SIG-M5 treated with dmso at 0.1 percent for 504 hours (cell line): ENCODE measurements around the gene GNS.
A peak's percentile ranks its signal among the peaks of the same experiment; 100 is the strongest.
"Not testable (repeated sequence)": the region's sequence is repeated elsewhere in the genome, so short reads cannot be mapped to it uniquely, and the experiment has no call there.

Source experiments
- DNase-seq: peaks from one replicate; lab custom pipeline; 2025; ENCODE audit not compliant: unreplicated experiment; lab: John Stamatoyannopoulos, UW

The GNS gene

GRCh38 chr12:64780132-64780530 lies 20.9 kb upstream of the GNS start:
- DNase-seq: no peak

GRCh38 chr12:64779354-64779974 lies 20.3 kb upstream of the GNS start:
- no peak for DNase-seq

DNA sequence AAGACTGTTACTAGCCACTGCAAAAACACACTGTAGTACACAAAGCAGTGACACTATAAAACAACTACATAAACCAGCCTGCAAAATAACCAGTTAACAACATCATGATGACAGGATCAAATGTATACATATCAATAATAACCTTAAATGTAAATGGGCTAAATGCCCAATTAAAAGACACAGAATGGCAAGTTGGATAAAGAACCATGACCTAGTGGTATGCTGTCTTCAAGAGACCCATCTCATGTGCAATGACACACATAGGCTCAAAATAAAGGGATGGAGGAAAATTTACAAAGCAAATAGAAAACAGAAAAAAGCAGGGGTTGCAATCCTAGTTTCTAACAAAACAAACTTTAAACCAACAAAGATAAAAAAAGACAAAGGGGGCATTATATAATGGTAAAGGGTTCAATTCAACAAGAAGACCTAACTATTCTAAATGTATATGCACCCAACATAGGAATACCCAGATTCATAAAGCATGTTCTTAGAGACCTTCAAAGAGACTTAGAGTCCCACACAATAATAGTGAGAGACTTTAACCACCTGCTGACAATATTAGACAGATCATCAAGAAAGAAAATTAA lies 16.0 kb upstream of the GNS start:
- DNase-seq: not testable (repeated sequence)

GRCh38 chr12:64773386-64773785 lies 14.2 kb upstream of the GNS start:
- DNase-seq: no peak

DNA sequence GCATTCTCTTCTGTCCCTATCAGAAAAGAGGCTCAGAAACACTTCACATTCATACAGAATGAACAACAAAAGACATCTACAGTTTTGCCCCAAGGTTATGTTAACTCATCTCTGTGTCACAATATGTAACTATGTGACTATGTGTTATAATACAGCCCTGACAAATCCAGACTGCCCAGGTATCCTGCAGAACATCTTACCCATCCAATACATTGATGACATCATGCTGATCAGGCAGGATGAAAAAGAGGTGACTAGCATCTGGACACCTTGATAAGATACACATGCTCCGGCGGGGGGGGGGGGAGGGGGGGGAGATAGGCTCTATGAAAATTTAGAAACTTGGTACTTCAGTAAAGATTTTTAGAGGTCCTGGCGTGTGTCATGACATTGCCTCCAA lies 8.3 kb upstream of the GNS start:
- DNase-seq: no peak

DNA sequence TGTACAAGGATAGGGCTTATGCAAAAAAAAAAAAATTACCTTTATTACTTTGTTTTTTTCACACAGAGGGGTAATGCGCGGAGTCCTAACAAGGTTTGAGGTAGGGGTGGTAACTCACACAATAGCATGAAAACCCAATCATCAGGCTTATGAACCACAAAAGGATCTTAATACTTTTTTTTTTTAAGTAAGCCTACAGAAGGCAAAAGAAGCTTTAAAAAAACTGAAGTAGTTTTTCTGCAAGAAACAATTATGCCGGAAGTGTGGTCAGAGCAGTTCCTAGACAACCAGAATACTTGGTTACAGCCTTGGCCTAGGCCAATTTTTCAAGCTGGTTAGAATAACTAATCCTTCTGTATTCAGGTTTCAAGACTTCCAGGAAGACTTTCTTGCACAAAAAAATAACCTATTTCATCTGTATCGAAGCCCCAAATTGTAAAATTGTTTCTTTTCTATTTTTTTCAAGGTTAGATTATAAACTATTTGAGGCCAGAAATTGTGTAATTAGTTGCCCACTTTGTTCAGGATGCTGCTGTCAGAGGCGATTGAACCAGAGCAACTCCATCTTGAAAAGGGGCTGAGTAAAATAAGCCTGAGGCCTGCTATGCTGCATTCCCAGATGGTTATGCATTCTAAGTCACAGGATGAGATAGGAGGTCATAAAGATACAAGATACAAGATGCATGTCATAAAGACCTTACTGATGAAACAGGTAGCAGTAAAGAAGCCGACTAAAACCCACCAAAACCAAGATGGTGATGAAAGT lies 1.8 kb upstream of the GNS start:
- DNase-seq: no peak

DNA sequence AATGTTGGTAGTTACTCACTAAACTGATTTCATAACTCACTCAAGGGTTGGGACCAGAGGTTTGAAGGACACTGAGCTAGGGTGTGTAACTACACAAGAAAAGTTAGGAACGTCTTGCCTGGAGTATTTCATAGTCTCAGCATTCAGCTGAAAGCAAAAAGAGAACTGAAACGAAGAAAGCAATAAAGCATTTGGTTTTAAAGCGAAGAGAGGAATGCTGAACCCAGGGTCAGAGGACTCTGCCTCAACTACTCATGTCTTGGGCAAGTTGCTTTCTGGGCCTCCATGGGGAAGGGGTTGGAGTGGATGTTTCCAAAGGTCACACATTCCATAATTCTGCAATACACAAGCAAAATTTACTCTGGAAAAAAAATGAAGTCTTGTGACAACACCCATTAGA lies 1.4 kb downstream of the GNS start:
- DNase-seq: peak; percentile 79

GRCh38 chr12:64756376-64756775 lies 2.8 kb downstream of the GNS start:
- no peak for DNase-seq

DNA sequence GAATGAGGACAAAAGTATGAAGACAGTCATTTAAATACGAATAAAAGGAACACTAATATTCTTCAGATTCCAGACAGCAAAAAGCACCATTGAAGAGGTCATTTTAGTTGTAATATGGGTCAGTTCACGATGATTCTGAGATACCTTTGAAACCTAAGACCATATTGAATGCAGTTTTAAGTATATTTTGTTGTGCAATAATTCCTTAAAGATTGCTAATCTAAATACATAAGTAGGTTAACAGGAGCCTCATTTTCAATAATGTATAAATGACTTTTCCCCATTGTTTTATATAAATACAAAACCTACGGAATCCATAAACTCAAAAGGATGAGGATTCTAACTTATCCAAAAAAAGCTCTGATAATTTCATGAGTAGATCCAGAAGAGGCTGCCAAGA lies 5.8 kb downstream of the GNS start:
- no peak for DNase-seq

- DNase-seq: no peak
Measured at GRCh38 chr12:64752833-64753238, 6.4 kb downstream of the GNS start.

GRCh38 chr12:64752032-64752431 lies 7.2 kb downstream of the GNS start:
- no peak for DNase-seq

GRCh38 chr12:64749461-64750200 lies 9.6 kb downstream of the GNS start:
- DNase-seq: peak; percentile 86

DNA sequence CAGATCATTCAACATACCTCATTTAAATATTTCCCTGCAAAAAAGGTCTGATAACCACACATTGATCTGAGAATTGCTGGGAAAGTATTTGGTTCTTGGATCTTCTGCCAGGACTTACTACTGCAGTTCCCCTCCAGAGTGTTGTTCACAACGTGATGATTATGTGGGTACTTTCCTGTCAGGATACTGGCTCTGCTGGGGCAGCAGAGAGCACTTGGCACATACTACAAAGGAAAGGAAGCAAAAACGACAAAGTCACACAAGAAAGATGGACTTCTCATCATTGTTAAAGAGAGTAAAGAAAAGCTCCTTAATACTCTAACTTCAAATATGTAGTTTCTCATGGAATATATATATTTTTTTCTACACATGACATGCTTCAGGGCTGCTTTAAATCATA lies 11.5 kb downstream of the GNS start:
- no peak for DNase-seq

GRCh38 chr12:64746663-64747062 lies 12.5 kb downstream of the GNS start:
- no peak for DNase-seq

DNA sequence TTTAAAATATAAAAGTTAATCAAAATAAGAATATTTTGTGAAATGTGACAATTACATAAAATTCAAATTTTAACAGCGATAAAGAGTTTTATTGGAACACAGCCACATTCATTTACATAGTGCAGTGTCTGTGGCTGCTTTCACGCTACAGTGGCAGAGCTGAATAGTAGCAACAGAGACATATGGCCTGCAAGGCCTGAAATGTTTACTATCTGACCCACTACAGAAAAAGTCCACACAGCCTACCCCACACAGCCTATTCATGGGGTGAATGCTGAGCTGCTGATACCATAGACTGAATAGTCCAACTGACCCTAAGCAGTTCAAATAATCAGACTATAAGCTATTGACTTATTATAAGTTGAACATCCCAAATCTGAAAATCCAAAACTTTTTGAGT lies 13.2 kb downstream of the GNS start:
- no peak for DNase-seq

GRCh38 chr12:64745259-64745807 lies 13.9 kb downstream of the GNS start:
- DNase-seq: no peak

- DNase-seq: no peak
Measured at GRCh38 chr12:64744422-64745258, 14.6 kb downstream of the GNS start.

- no peak for DNase-seq
Measured at GRCh38 chr12:64743206-64743605, 16.0 kb downstream of the GNS start.

DNA sequence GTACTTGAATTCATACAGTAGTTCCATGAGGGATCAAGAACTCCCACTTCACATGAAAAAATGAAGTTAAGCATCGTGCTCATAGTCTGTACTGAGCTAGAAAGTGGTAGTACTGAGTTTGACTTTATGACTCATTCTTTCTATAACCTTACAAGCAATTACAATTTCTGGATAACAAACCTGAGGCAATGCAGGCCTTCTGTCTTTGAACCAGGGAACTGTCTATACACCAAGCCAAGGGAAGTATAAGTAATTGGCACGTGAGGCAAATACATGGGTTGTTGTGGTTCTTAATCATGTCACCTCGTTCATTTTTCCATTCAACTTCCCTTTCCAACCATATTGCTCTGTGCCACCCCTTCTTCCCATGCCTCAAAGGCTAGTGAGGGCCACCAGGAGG lies 16.8 kb downstream of the GNS start:
- DNase-seq: no peak

DNA sequence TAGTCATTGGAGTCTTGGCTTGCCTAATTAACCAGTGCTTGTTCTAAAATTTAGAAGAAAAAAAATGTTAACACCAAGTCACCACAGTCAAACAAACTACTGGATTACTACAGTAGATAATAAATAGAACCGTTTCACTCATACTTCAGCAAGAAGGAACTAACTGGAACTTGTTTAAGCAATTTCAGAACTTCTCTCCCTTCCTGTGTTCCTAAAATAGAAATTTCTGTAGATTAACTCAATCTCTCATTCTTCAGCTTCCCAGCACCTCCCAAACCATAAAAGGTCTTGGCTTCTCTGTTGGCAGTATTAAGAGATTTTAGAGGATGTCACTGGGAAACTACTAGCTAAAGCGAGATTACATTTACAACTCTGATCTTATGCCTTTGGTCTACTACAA lies 18.6 kb downstream of the GNS start:
- DNase-seq: peak; percentile 75

- DNase-seq: no peak
Measured at GRCh38 chr12:64739778-64740177, 19.4 kb downstream of the GNS start.
